Urinary bladder (tissue), 4 donors: ENCODE measurements around the gene MAGEC3. TPM values are rescaled to one million over a fixed set of nuclear protein-coding genes. Genes with fewer than 3 reads are reported as not detected.

Experiments used
- DNase-seq: peaks from one replicate; pipeline ENCODE4 v3.0.0-alpha.2; 2015; ENCODE audit errors: extremely low spot score
- H3K27ac ChIP-seq: one replicate; pipeline ENCODE4 v1.5.1; 2013; ENCODE audit warnings: low read depth, mild to moderate bottlenecking, moderate library complexity
- H3K36me3 ChIP-seq: one replicate; pipeline ENCODE4 v1.6.1; 2013; ENCODE audit warnings: mild to moderate bottlenecking, moderate library complexity; ENCODE audit not compliant: insufficient read depth
- H3K4me1 ChIP-seq: one replicate; pipeline ENCODE4 v1.6.1; 2013; ENCODE audit warnings: mild to moderate bottlenecking, moderate library complexity; ENCODE audit not compliant: insufficient read depth
- H3K4me3 ChIP-seq: one replicate; pipeline ENCODE4 v1.5.1; 2013; ENCODE audit warnings: low read depth, low read length
- WGBS: extraction: QIAGEN DNeasy Blood & Tissue Kit; methylation state at CpG from one replicate; pipeline ENCODE4 v1.1.7; 2013; 5-methylcytosine and 5-hydroxymethylcytosine counted together
- polyA plus RNA-seq: library from polyadenylated mRNA; stranded (reverse); fragments of 200-250 nt; gene quantifications from one replicate; pipeline ENCODE4 v1.2.3, GENCODE V29; 2013
- total RNA-seq: library from RNA; depleted of rRNA; stranded (reverse); fragments of >200 nt; gene quantifications from one replicate; pipeline ENCODE4 v1.2.3, GENCODE V29; 2014
- donor health status: healthy with polysubstance abuse.
- donor health status: healthy.

The MAGEC3 gene
- total and polyA plus RNA-seq, 2 donors = not detected

GRCh38 chrX:141904262-141904661, 66.1 kb downstream of the MAGEC3 start:
- H3K4me1 ChIP-seq = no peaks in the 10 kb centered on the region
- 90% methylated on average over 6 of the region's 6 CpGs for WGBS
- no peaks in the 10 kb centered on the region for H3K36me3 ChIP-seq
- H3K4me3 ChIP-seq = no peak overlapping the region
- DNase-seq = no peak
- H3K27ac ChIP-seq = no peak overlapping the region

GRCh38 chrX:141917801-141918200, 79.7 kb downstream of the MAGEC3 start:
- H3K4me1 ChIP-seq = no peaks in the 10 kb centered on the region
- no peak for DNase-seq
- no peak overlapping the region for H3K4me3 ChIP-seq
- no peaks in the 10 kb centered on the region for H3K36me3 ChIP-seq
- 82% methylated on average over 3 of the region's 3 CpGs for WGBS
- no peak overlapping the region for H3K27ac ChIP-seq

- no peak overlapping the region for H3K4me3 ChIP-seq
- WGBS = 56% methylated on average over 2 of the region's 2 CpGs
- no peak overlapping the region for H3K27ac ChIP-seq
- no peaks in the 10 kb centered on the region for H3K4me1 ChIP-seq
- no peak for DNase-seq
- no peaks in the 10 kb centered on the region for H3K36me3 ChIP-seq
Observed at GRCh38 chrX:141924293-141924692, 86.2 kb downstream of the MAGEC3 start.

DNA sequence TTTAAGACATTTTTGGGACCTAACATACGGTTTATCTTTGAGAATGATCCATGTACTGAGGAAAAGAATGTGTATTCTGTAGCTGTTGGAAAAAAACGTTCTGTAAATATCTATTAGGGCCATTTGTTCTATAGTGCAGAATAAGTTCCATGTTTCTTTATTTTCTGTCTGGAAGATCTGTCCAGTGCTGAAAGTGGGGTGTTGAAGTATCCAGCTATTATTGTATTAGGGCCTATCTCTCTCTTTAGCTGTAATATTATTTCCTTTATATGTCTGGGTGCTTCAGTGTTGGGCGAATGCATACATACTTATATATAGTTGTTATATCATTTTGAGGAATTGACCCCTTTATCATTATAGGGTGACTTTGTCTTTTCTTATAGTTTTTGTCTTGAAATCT, 90.3 kb downstream of the MAGEC3 start:
- 75% methylated on average over 3 of the region's 3 CpGs for WGBS
- H3K36me3 ChIP-seq = no peaks in the 10 kb centered on the region
- H3K4me3 ChIP-seq = no peak overlapping the region
- H3K4me1 ChIP-seq = no peaks in the 10 kb centered on the region
- H3K27ac ChIP-seq = no peak overlapping the region
- no peak for DNase-seq

- Histone ChIP-seq H3K4me1 (no peaks in the 10 kb centered on the region), H3K36me3 (no peaks in the 10 kb centered on the region), H3K27ac (no peak overlapping the region), H3K4me3 (no peak overlapping the region)
- no peak for DNase-seq
- WGBS = 52% methylated on average over 2 of the region's 2 CpGs
Observed at GRCh38 chrX:141934059-141934641, 96.0 kb downstream of the MAGEC3 start.

DNA sequence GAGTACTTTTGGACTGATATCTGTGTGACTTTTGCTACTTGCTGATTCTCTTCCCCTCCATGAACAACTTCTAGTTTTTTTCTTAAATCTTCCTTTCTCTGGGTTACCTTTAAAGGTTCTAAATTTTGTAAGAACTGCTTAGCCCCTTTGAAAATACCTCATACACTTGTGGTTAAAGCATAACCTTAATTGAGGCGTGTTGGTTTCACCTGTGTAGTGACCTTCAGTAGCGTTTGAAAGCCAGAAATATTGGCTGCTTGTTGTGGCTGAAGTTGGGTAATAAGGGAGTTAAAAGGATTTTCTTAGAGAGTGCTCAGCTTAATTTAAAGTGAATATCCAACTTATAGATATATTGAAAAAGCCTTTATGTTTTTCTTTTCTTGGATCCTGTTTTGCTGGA, 97.5 kb downstream of the MAGEC3 start:
- no peaks in the 10 kb centered on the region for H3K36me3 ChIP-seq
- 96% methylated on average over 2 of the region's 2 CpGs for WGBS
- no peak overlapping the region for H3K4me3 ChIP-seq
- H3K27ac ChIP-seq = no peak overlapping the region
- no peaks in the 10 kb centered on the region for H3K4me1 ChIP-seq
- no peak for DNase-seq

- no peak for DNase-seq
- 95% methylated on average over 1 of the region's 1 CpG for WGBS
- Histone ChIP-seq H3K27ac (no peak overlapping the region), H3K36me3 (no peaks in the 10 kb centered on the region), H3K4me1 (no peaks in the 10 kb centered on the region), H3K4me3 (no peak overlapping the region)
Observed at GRCh38 chrX:141936080-141936479, 98.0 kb downstream of the MAGEC3 start.

DNA sequence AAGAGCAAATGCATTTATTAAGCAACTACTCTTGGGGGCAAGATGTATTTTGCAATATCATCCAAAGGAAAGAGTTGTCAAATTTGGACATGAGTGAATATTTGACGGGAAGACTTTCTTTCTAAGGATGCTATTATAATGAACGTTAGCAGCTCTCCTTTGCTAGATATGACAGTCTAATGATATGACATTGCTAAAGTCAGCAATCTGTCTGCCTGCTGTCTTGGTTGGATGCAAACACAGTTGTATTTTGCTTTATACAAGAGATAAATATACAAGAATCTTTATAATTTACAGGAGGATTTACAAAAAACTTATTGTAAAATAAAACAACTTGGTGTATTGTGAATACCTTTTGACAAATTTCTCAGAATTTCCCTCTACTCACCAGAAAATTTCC, 103.1 kb downstream of the MAGEC3 start:
- WGBS = 94% methylated on average over 2 of the region's 2 CpGs
- H3K4me3 ChIP-seq = no peak overlapping the region
- no peak for DNase-seq
- no peaks in the 10 kb centered on the region for H3K36me3 ChIP-seq
- H3K4me1 ChIP-seq = no peaks in the 10 kb centered on the region
- no peak overlapping the region for H3K27ac ChIP-seq

- H3K27ac ChIP-seq = no peak overlapping the region
- no peak overlapping the region for H3K4me3 ChIP-seq
- H3K36me3 ChIP-seq = no peaks in the 10 kb centered on the region
- WGBS = 71% methylated on average over 7 of the region's 7 CpGs
- DNase-seq = no peak
- H3K4me1 ChIP-seq = no peaks in the 10 kb centered on the region
Observed at GRCh38 chrX:141945426-141945825, 107.3 kb downstream of the MAGEC3 start.

DNA sequence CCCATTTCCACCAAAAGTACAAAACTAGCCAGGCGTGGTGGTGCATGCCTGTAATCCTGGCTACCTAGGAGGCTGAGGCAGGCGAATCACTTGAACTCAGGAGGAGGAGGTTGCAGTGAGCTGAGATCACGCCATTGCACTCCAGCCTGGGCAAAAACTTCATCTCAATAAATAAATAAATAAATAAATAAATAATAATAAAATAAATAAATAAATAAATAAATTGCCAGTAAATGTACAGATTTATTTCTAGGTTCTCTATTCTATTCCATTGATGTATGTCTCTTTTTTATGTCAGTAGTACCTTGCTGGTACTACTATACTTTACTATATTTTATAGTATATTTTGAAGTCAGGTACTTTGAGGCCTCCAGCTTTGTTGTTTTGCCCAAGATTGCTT, 109.2 kb downstream of the MAGEC3 start:
- H3K27ac ChIP-seq = no peak overlapping the region
- H3K4me3 ChIP-seq = no peak overlapping the region
- DNase-seq = no peak
- no peaks in the 10 kb centered on the region for H3K36me3 ChIP-seq
- WGBS = 98% methylated on average over 3 of the region's 3 CpGs
- H3K4me1 ChIP-seq = no peaks in the 10 kb centered on the region

Other genes with a start within 250 kb of the MAGEC3 start
- not detected for gene SPANXA2, start 248.6 kb upstream of the MAGEC3 start, total RNA-seq
- not detected for gene SPANXA2, start 248.6 kb upstream of the MAGEC3 start, polyA plus RNA-seq
- not detected for gene SPANXD, start 139.6 kb upstream of the MAGEC3 start, total RNA-seq
- not detected for gene SPANXD, start 139.6 kb upstream of the MAGEC3 start, polyA plus RNA-seq
- not detected for gene MAGEC1, start 65.6 kb downstream of the MAGEC3 start, total RNA-seq
- gene MAGEC1, start 65.6 kb downstream of the MAGEC3 start, polyA plus RNA-seq = not detected